Measurements from ENCODE around the gene RBBP4. TPM values are rescaled to one million over a fixed set of nuclear protein-coding genes. Genes with fewer than 3 reads are reported as not detected.
"Not testable (repeated sequence)": the region's sequence is repeated elsewhere in the genome, so short reads cannot be mapped to it uniquely, and the experiment has no call there.

The RBBP4 gene
- total RNA-seq, 4 donors from 2014 or later = 40.4 to 117 (median 67.7) TPM

- no peak for TF ChIP-seq EP300 (IDR thresholded peaks at IDR 0.05; ENCODE audit: low read depth)
- TF ChIP-seq CTCF (IDR thresholded peaks at IDR 0.05) = no peak
- no peak for TF ChIP-seq POLR2A (IDR thresholded peaks at IDR 0.05)
- 94 to 95% methylated on average over 2 to 8 of the region's 8 CpGs for WGBS, 2 donors (ENCODE audit: low coverage in 1 of 2)
- in situ Hi-C loops (cut with MboI; ENCODE audit: low pct_ligation_motif_present in 1 of 4, low pct_unique_long_range_greater_than_20kb in 1 of 4, low sequenced_read_pairs in 3 of 4) = no loop called here
Measured at GRCh38 chr1:32635508-32636277, 15.3 kb upstream of the RBBP4 start.

GRCh38 chr1:32636914-32637645 lies 13.9 kb upstream of the RBBP4 start:
- Histone ChIP-seq H3K9me3 (no peaks in the 10 kb centered on the region), H3K27ac (no peak overlapping the region), H3K36me3 (peaks cover 0 to 23% (median 5%) of the 10 kb centered on the region in 4 donors), H3K4me1 (no peaks in the 10 kb centered on the region), H3K4me3 (no peak overlapping the region), H3K27me3 (no peaks in the 10 kb centered on the region)
- DNase-seq = no peak
- in situ Hi-C loops (cut with MboI; ENCODE audit: low pct_ligation_motif_present in 1 of 4, low pct_unique_long_range_greater_than_20kb in 1 of 4, low sequenced_read_pairs in 3 of 4) (no loop called here), intact Hi-C loops (cut with DNase I; ENCODE audit: low total_unique reads) (no loop called here)
- WGBS, 2 donors (ENCODE audit: low coverage in 1 of 2) = 70 to 81% methylated on average over 11 to 16 of the region's 16 CpGs
- TF ChIP-seq EP300 (IDR thresholded peaks at IDR 0.05; ENCODE audit: low read depth) = no peak
- TF ChIP-seq CTCF (IDR thresholded peaks at IDR 0.05) = no peak
- TF ChIP-seq POLR2A (IDR thresholded peaks at IDR 0.05) = no peak
- TF ChIP-seq POLR2AphosphoS5 (IDR thresholded peaks at IDR 0.05) = no peak

More at GRCh38 chr1:32635508-32636277, 15.3 kb upstream of the RBBP4 start:
- intact Hi-C loops (cut with DNase I; ENCODE audit: low total_unique reads) = no loop called here
- H3K9me3 ChIP-seq = no peaks in the 10 kb centered on the region
- no peak overlapping the region for H3K4me3 ChIP-seq
- peaks cover 0 to 24% (median 6%) of the 10 kb centered on the region in 4 donors for H3K36me3 ChIP-seq
- no peak for DNase-seq
- no peaks in the 10 kb centered on the region for H3K27me3 ChIP-seq
- no peak overlapping the region for H3K27ac ChIP-seq
- no peaks in the 10 kb centered on the region for H3K4me1 ChIP-seq

GRCh38 chr1:32639489-32640075 lies 11.4 kb upstream of the RBBP4 start:
- in situ Hi-C loops (cut with MboI; ENCODE audit: low pct_ligation_motif_present in 1 of 4, low pct_unique_long_range_greater_than_20kb in 1 of 4, low sequenced_read_pairs in 3 of 4) = no loop called here
- Histone ChIP-seq H3K4me3 (no peak overlapping the region), H3K4me1 (no peaks in the 10 kb centered on the region), H3K27ac (no peak overlapping the region), H3K36me3 (no peaks in the 10 kb centered on the region), H3K9me3 (no peaks in the 10 kb centered on the region), H3K27me3 (no peaks in the 10 kb centered on the region)
- TF ChIP-seq EP300 (IDR thresholded peaks at IDR 0.05; ENCODE audit: low read depth) (no peak), POLR2A (IDR thresholded peaks at IDR 0.05) (no peak), POLR2AphosphoS5 (IDR thresholded peaks at IDR 0.05) (no peak), CTCF (IDR thresholded peaks at IDR 0.05) (no peak)
- intact Hi-C loops (cut with DNase I; ENCODE audit: low total_unique reads) = no loop called here
- DNase-seq = no peak
- 100% methylated on average over 1 of the region's 1 CpG; no CpG with 5 or more reads in 1 of the 2 donors for WGBS, 2 donors (ENCODE audit: low coverage in 1 of 2)

GRCh38 chr1:32642292-32642827 lies 8.6 kb upstream of the RBBP4 start:
- H3K36me3 ChIP-seq; DNase-seq; H3K27me3 ChIP-seq; intact Hi-C loops (cut with DNase I; ENCODE audit: low total_unique reads); H3K4me3 ChIP-seq; in situ Hi-C loops (cut with MboI; ENCODE audit: low pct_ligation_motif_present in 1 of 4, low pct_unique_long_range_greater_than_20kb in 1 of 4, low sequenced_read_pairs in 3 of 4); H3K9me3 ChIP-seq; H3K4me1 ChIP-seq; H3K27ac ChIP-seq: not testable (repeated sequence)
- whole genome bisulfite sequencing, 2 donors (ENCODE audit: low coverage in 1 of 2) = 79 to 81% methylated on average over 2 to 8 of the region's 8 CpGs

Data from transverse colon (tissue), 4 donors.